Activated CD4-positive, alpha-beta memory T cell treated with anti-CD3 and anti-CD28 coated beads for 36 hours (primary cell): ENCODE results near the gene HOXB7. TPM values are rescaled to one million over a fixed set of nuclear protein-coding genes. Genes with fewer than 3 reads are reported as not detected.

Experiments used
- CTCF ChIA-PET: fragments of 350-600 bp; sonication (Branson Sonifier 250); formaldehyde crosslinking; loops from one replicate; lab custom pipeline; 2021; ENCODE audit warnings: antibody characterized with exemption, inconsistent platforms; lab: Charles Lee
- POLR2A ChIA-PET: fragments of 350-600 bp; sonication (Branson Sonifier 250); formaldehyde crosslinking; loops from one replicate; lab custom pipeline; 2021; ENCODE audit warnings: antibody characterized with exemption; lab: Charles Lee
- DNase-seq: peaks from one replicate; pipeline ENCODE4 v3.0.0-alpha.2; 2020
- H3K27ac Mint-ChIP-seq: one replicate; pipeline ENCODE4 v1.8.0; 2021; ENCODE audit warnings: mixed read lengths
- H3K27me3 Mint-ChIP-seq: one replicate; pipeline ENCODE4 v1.8.0; 2021; ENCODE audit warnings: mixed read lengths
- H3K36me3 Mint-ChIP-seq: one replicate; pipeline ENCODE4 v1.8.0; 2021; ENCODE audit warnings: mixed read lengths
- H3K4me1 Mint-ChIP-seq: one replicate; pipeline ENCODE4 v1.8.0; 2021; ENCODE audit warnings: low read depth, mixed read lengths
- H3K4me3 Mint-ChIP-seq: one replicate; pipeline ENCODE4 v1.8.0; 2021; ENCODE audit warnings: mild to moderate bottlenecking, mixed read lengths
- H3K9me3 Mint-ChIP-seq: one replicate; pipeline ENCODE4 v1.8.0; 2021; ENCODE audit warnings: mixed read lengths
- intact Hi-C: fragments of 100-400 bp; cut with micrococcal nuclease; formaldehyde crosslinking; loops from one replicate; pipeline ENCODE4 v1.15.1; 2023
- total RNA-seq, 2 experiments: library from RNA; stranded (reverse); gene quantifications; one replicate each; pipeline ENCODE4 v1.2.3, GENCODE V29; 2021

Gene HOXB7
- total RNA-seq, 2 experiments from 2014 or later, result 0.36 to 0.44 TPM

GRCh38 chr17:48601539-48602425, 9.0 kb downstream of the HOXB7 start:
- CTCF ChIA-PET, result interaction anchor here (0.6 to 2.3 kb wide), 8 partner anchors 14 to 396 kb away, joined by 3 to 11 read pairs (median 4); no protein-coding TSS in a partner anchor
- H3K27ac Mint-ChIP-seq, result no peak overlapping the region
- POLR2A ChIA-PET, result no interaction called here
- H3K9me3 Mint-ChIP-seq, result no peaks in the 10 kb centered on the region
- no peaks in the 10 kb centered on the region for H3K36me3 Mint-ChIP-seq
- H3K4me1 Mint-ChIP-seq, result peaks cover 24% of the 10 kb centered on the region
- peaks cover 85% of the 10 kb centered on the region for H3K27me3 Mint-ChIP-seq
- no peak for DNase-seq
- intact Hi-C loops, result no loop called here
- H3K4me3 Mint-ChIP-seq, result peak overlapping the region; percentile 3

- ChIA-PET POLR2A (no interaction called here), CTCF (interaction anchor here (0.6 to 2.3 kb wide), 8 partner anchors 13 to 395 kb away, joined by 3 to 11 read pairs (median 4); no protein-coding TSS in a partner anchor)
- intact Hi-C loops, result no loop called here
- no peak overlapping the region for H3K4me3 Mint-ChIP-seq
- peaks cover 86% of the 10 kb centered on the region for H3K27me3 Mint-ChIP-seq
- peaks cover 30% of the 10 kb centered on the region for H3K4me1 Mint-ChIP-seq
- H3K36me3 Mint-ChIP-seq, result no peaks in the 10 kb centered on the region
- no peaks in the 10 kb centered on the region for H3K9me3 Mint-ChIP-seq
- H3K27ac Mint-ChIP-seq, result no peak overlapping the region
- DNase-seq, result no peak
Measured at GRCh38 chr17:48601207-48601538, 9.6 kb downstream of the HOXB7 start.

GRCh38 chr17:48600244-48601098, 10.3 kb downstream of the HOXB7 start:
- CTCF ChIA-PET, result interaction anchor here (0.6 to 2.3 kb wide), 8 partner anchors 12 to 340 kb away, joined by 3 to 11 read pairs (median 4); no protein-coding TSS in a partner anchor
- Mint-ChIP-seq H3K27me3 (peaks cover 85% of the 10 kb centered on the region), H3K4me1 (peaks cover 30% of the 10 kb centered on the region), H3K27ac (no peak overlapping the region), H3K9me3 (no peaks in the 10 kb centered on the region), H3K36me3 (no peaks in the 10 kb centered on the region), H3K4me3 (no peak overlapping the region)
- intact Hi-C loops, result no loop called here
- DNase-seq, result no peak
- POLR2A ChIA-PET, result no interaction called here

- Mint-ChIP-seq H3K9me3 (no peaks in the 10 kb centered on the region), H3K4me3 (no peak overlapping the region), H3K27ac (no peak overlapping the region), H3K36me3 (no peaks in the 10 kb centered on the region), H3K4me1 (peaks cover 27% of the 10 kb centered on the region), H3K27me3 (peaks cover 82% of the 10 kb centered on the region)
- ChIA-PET POLR2A (no interaction called here), CTCF (interaction anchor here (1.1 to 1.5 kb wide), 2 partner anchors 11 to 13 kb away, joined by 3 to 4 read pairs; no protein-coding TSS in a partner anchor)
- no peak for DNase-seq
- intact Hi-C loops, result no loop called here
Measured at GRCh38 chr17:48599354-48599753, 11.5 kb downstream of the HOXB7 start.

- Mint-ChIP-seq H3K36me3 (no peaks in the 10 kb centered on the region), H3K4me3 (no peak overlapping the region), H3K4me1 (peaks cover 26% of the 10 kb centered on the region), H3K9me3 (no peaks in the 10 kb centered on the region), H3K27ac (no peak overlapping the region), H3K27me3 (peaks cover 80% of the 10 kb centered on the region)
- POLR2A ChIA-PET, result no interaction called here
- DNase-seq, result no peak
- CTCF ChIA-PET, result interaction anchor here (1.5 kb wide), 1 partner anchor 14 kb away, joined by 4 read pairs; no protein-coding TSS in a partner anchor
- intact Hi-C loops, result no loop called here
Measured at GRCh38 chr17:48598736-48599135, 12.1 kb downstream of the HOXB7 start.

- Mint-ChIP-seq H3K27me3 (peaks cover 79% of the 10 kb centered on the region), H3K4me3 (peak overlapping the region; percentile 72), H3K27ac (no peak overlapping the region), H3K4me1 (peaks cover 27% of the 10 kb centered on the region), H3K9me3 (no peaks in the 10 kb centered on the region), H3K36me3 (no peaks in the 10 kb centered on the region)
- ChIA-PET CTCF (interaction anchor here (1.5 kb wide), 1 partner anchor 15 kb away, joined by 4 read pairs; no protein-coding TSS in a partner anchor), POLR2A (no interaction called here)
- peak; percentile 40 for DNase-seq
- intact Hi-C loops, result loop anchor here (2.0 kb wide), 1 partner anchor 15 kb away; no protein-coding TSS in a partner anchor
Measured at GRCh38 chr17:48597778-48598631, 12.8 kb downstream of the HOXB7 start.

DNA sequence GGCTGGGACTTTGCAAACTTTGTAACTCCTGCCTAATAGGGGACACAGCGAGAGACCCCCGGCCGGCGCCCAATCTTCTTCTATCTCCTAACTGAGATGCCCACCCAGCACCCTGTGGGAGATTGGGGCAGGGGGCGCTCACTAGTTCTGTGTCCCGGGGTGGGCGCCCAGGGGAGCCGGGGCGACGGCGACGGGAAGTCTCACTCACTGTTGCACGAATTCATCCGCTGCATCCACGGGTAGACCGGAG, 13.4 kb downstream of the HOXB7 start:
- DNase-seq, result no peak
- ChIA-PET POLR2A (no interaction called here), CTCF (interaction anchor here (6.0 kb wide), 1 partner anchor 264 kb away, joined by 94 read pairs; no protein-coding TSS in a partner anchor)
- no peaks in the 10 kb centered on the region for H3K9me3 Mint-ChIP-seq
- no peaks in the 10 kb centered on the region for H3K36me3 Mint-ChIP-seq
- peaks cover 30% of the 10 kb centered on the region for H3K4me1 Mint-ChIP-seq
- intact Hi-C loops, result loop anchor here (2.0 kb wide), 1 partner anchor 15 kb away; no protein-coding TSS in a partner anchor
- no peak overlapping the region for H3K27ac Mint-ChIP-seq
- peaks cover 78% of the 10 kb centered on the region for H3K27me3 Mint-ChIP-seq
- peak overlapping the region; percentile 72 for H3K4me3 Mint-ChIP-seq

DNA sequence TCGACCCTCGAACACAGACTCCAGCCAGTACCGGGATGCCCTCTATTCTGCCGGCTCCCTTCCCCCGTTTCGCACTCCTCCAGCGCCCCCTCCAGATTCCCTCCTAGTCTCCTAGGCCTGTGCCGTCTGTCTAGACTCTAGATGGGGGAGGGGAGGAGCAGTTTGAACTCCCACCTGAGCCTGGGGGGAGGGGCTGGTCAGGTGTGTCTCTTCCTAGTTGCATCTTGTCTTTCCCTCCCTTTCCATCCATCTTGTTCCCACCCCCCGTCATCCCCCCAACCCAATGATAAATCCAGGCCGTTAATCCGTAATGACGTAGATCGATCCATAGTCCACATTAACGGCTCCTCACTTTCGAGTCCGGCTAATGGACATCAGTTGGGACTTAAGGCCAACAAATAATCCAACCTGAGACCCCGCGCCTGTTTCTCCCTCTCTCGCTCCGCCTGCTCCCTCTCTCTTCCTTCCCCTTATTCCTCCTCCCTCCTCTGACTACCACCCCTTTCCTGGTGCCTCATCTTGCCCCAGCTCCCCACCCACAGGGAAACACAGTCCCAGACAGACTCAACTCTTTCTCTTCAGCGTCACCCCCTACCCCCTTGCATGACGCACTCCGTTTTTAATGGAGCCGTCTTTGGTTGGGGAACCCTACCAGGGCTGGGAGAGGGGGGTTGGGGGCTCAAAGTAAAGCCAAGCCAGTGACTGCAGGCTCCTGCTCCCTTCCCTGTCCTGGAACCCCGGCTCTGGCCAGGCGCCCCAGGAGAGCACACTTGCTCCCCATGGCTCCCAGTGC, 13.9 kb downstream of the HOXB7 start:
- no peak overlapping the region for H3K27ac Mint-ChIP-seq
- H3K27me3 Mint-ChIP-seq, result peaks cover 78% of the 10 kb centered on the region
- intact Hi-C loops, result loop anchor here (2.0 kb wide), 1 partner anchor 16 kb away; no protein-coding TSS in a partner anchor
- peaks cover 29% of the 10 kb centered on the region for H3K4me1 Mint-ChIP-seq
- no peaks in the 10 kb centered on the region for H3K9me3 Mint-ChIP-seq
- peak overlapping the region; percentile 72 for H3K4me3 Mint-ChIP-seq
- CTCF ChIA-PET, result interaction anchor here (1.0 to 6.0 kb wide), 9 partner anchors 14 to 373 kb away, joined by 3 to 94 read pairs (median 5); no protein-coding TSS in a partner anchor
- DNase-seq, result no peak
- no peaks in the 10 kb centered on the region for H3K36me3 Mint-ChIP-seq
- POLR2A ChIA-PET, result no interaction called here

- intact Hi-C loops, result loop anchor here (2.0 kb wide), 1 partner anchor 17 kb away; no protein-coding TSS in a partner anchor
- peak overlapping the region; percentile 72 for H3K4me3 Mint-ChIP-seq
- H3K9me3 Mint-ChIP-seq, result no peaks in the 10 kb centered on the region
- ChIA-PET POLR2A (no interaction called here), CTCF (interaction anchor here (1.0 to 6.0 kb wide), 9 partner anchors 13 to 373 kb away, joined by 3 to 94 read pairs (median 5); no protein-coding TSS in a partner anchor)
- peaks cover 29% of the 10 kb centered on the region for H3K4me1 Mint-ChIP-seq
- no peaks in the 10 kb centered on the region for H3K36me3 Mint-ChIP-seq
- no peak overlapping the region for H3K27ac Mint-ChIP-seq
- DNase-seq, result peak; percentile 60
- H3K27me3 Mint-ChIP-seq, result peaks cover 77% of the 10 kb centered on the region
Measured at GRCh38 chr17:48596000-48596734, 14.7 kb downstream of the HOXB7 start.

DNA sequence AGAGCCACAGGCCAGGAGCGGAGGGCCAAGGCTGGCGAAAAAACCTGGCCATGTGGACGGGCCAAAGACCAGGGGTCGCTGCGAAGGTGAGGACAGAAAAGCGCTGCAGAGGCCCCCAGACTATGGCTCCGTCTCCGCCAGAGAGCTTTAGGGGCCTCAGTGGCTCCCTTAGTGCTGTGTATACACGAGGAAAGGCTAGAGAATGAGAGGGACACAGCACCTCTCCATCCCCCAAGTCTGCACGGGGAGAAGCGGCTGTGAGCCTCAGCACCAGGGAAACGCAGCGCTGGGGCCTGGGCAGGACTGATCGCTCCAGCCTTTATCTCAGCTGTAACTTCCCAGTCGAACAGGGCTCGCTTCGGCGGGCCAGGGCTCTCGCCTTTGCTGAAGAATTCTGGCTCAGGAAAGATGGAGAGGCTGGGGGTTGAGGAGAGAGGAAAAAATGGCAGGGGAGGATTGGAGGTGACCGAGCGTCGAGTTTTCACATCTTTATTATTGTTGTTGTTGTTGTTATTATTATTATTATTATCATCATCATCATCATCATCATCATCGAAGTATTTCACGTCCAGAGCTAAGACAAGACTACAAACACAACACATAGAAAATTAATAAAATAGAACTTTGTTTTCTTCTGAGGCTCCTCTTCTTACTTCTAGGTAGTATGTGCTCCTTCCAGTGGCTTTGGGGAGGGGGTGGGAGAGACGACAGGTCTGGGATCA, 15.4 kb downstream of the HOXB7 start:
- intact Hi-C loops, result no loop called here
- POLR2A ChIA-PET, result no interaction called here

More for the DNA sequence above, 15.4 kb downstream of the HOXB7 start:
- no peak for DNase-seq
- Mint-ChIP-seq H3K27ac (no peak overlapping the region), H3K36me3 (no peaks in the 10 kb centered on the region), H3K4me3 (no peak overlapping the region), H3K9me3 (no peaks in the 10 kb centered on the region), H3K27me3 (peaks cover 75% of the 10 kb centered on the region), H3K4me1 (peaks cover 29% of the 10 kb centered on the region)
- CTCF ChIA-PET, result interaction anchor here (0.6 to 6.0 kb wide), 13 partner anchors 12 to 1157 kb away, joined by 3 to 94 read pairs (median 4); no protein-coding TSS in a partner anchor
